Type B pancreatic cell (in vitro differentiated cells): Measurements from ENCODE around the gene WDTC1. TPM values are rescaled to one million over a fixed set of nuclear protein-coding genes. Genes with fewer than 3 reads are reported as not detected.
"Not testable (repeated sequence)": the region's sequence is repeated elsewhere in the genome, so short reads cannot be mapped to it uniquely, and the experiment has no call there.

Source experiments
- DNase-seq: peaks from one replicate; pipeline ENCODE4 v3.0.0; 2021; ENCODE audit warnings: mixed read lengths; ENCODE audit not compliant: unreplicated experiment; ENCODE audit errors: extremely low spot score
- H3K27ac Mint-ChIP-seq: 2 replicates; pipeline ENCODE4 v1.8.0; 2021; ENCODE audit warnings: mild to moderate bottlenecking, mixed read lengths
- H3K27me3 Mint-ChIP-seq: 2 replicates; pipeline ENCODE4 v1.8.0; 2021; ENCODE audit warnings: mixed read lengths
- H3K36me3 Mint-ChIP-seq: 2 replicates; pipeline ENCODE4 v1.8.0; 2021; ENCODE audit warnings: mixed read lengths
- H3K4me1 Mint-ChIP-seq: one replicate; pipeline ENCODE4 v1.8.0; 2021; ENCODE audit warnings: mixed read lengths; ENCODE audit not compliant: unreplicated experiment
- H3K4me3 Mint-ChIP-seq: 2 replicates; pipeline ENCODE4 v1.8.0; 2021; ENCODE audit warnings: mild to moderate bottlenecking, mixed read lengths
- H3K9me3 Mint-ChIP-seq: 2 replicates; pipeline ENCODE4 v1.8.0; 2021; ENCODE audit warnings: mixed read lengths
- CTCF ChIP-seq: fragments of 200-600 bp; sonication (generic); conservative IDR thresholded peaks from 2 replicates; pipeline ENCODE4 v1.5.0; 2021; ENCODE audit warnings: antibody characterized with exemption, mild to moderate bottlenecking
- long read RNA-seq: library from polyadenylated mRNA; unstranded; transcript quantifications from one replicate; pipeline ENCODE4 v2.0.0, GENCODE V29; 2020
- total RNA-seq: library from RNA; stranded (reverse); gene quantifications from 2 replicates; pipeline ENCODE4 v1.2.1, GENCODE V29; 2021; ENCODE audit warnings: low replicate concordance

Gene WDTC1
- 33.7 and 35.1 TPM in 2 replicates for total RNA-seq
- long read RNA-seq, partial matches to known transcripts = 1 of 2 reads
- long read RNA-seq, other reads (novel, unspliced or antisense) = 1 of 2 reads

- no peaks in the 10 kb centered on the region for H3K9me3 Mint-ChIP-seq
- H3K27me3 Mint-ChIP-seq = no peaks in the 10 kb centered on the region
- peak; percentile 98 for DNase-seq
- H3K4me3 Mint-ChIP-seq = peak within 1 kb of the TSS; percentile 99
- H3K4me1 Mint-ChIP-seq = peaks cover 16% of the 10 kb centered on the region
- H3K27ac Mint-ChIP-seq = peak within 1 kb of the TSS; percentile 82
- TF ChIP-seq CTCF = no peak
- no peaks in the 10 kb centered on the region for H3K36me3 Mint-ChIP-seq
These were observed at the start of gene WDTC1 for GRCh38 chr1:27234049-27234882. Gene WDTC1 (plus strand): TSS chr1:27234632. CDS start chr1:27261055, 26,423 bp downstream.

GRCh38 chr1:27184665-27185064 is 49.8 kb upstream of the WDTC1 start:
- H3K4me3 Mint-ChIP-seq, H3K27ac Mint-ChIP-seq, H3K36me3 Mint-ChIP-seq, DNase-seq, H3K9me3 Mint-ChIP-seq, H3K4me1 Mint-ChIP-seq, H3K27me3 Mint-ChIP-seq: not testable (repeated sequence)

GRCh38 chr1:27192039-27192529 is 42.3 kb upstream of the WDTC1 start:
- Mint-ChIP-seq H3K36me3 (no peaks in the 10 kb centered on the region), H3K9me3 (peaks cover 5% of the 10 kb centered on the region), H3K4me1 (no peaks in the 10 kb centered on the region), H3K4me3 (no peak overlapping the region), H3K27ac (peak overlapping the region; percentile 41), H3K27me3 (peaks cover 11% of the 10 kb centered on the region)
- TF ChIP-seq CTCF = no peak
- no peak for DNase-seq

GRCh38 chr1:27193194-27193593 is 41.2 kb upstream of the WDTC1 start:
- no peak overlapping the region for H3K4me3 Mint-ChIP-seq
- no peak for TF ChIP-seq CTCF
- H3K9me3 Mint-ChIP-seq = peaks cover 5% of the 10 kb centered on the region
- H3K27ac Mint-ChIP-seq = peak overlapping the region; percentile 11
- no peak for DNase-seq
- peaks cover 15% of the 10 kb centered on the region for H3K27me3 Mint-ChIP-seq
- H3K4me1 Mint-ChIP-seq = peaks cover 5% of the 10 kb centered on the region
- H3K36me3 Mint-ChIP-seq = no peaks in the 10 kb centered on the region

- Mint-ChIP-seq H3K4me3 (no peak overlapping the region), H3K9me3 (peaks cover 5% of the 10 kb centered on the region), H3K27me3 (peaks cover 14% of the 10 kb centered on the region), H3K36me3 (no peaks in the 10 kb centered on the region), H3K4me1 (peaks cover 5% of the 10 kb centered on the region), H3K27ac (no peak overlapping the region)
- no peak for TF ChIP-seq CTCF
- no peak for DNase-seq
These were observed 33.1 kb upstream of the WDTC1 start for GRCh38 chr1:27201295-27201694.

- Mint-ChIP-seq H3K4me1 (no peaks in the 10 kb centered on the region), H3K27ac (no peak overlapping the region), H3K27me3 (peaks cover 10% of the 10 kb centered on the region), H3K36me3 (no peaks in the 10 kb centered on the region), H3K4me3 (no peak overlapping the region), H3K9me3 (no peaks in the 10 kb centered on the region)
- no peak for TF ChIP-seq CTCF
- no peak for DNase-seq
These were observed 30.5 kb upstream of the WDTC1 start for GRCh38 chr1:27203946-27204345.

- not testable (repeated sequence) for H3K9me3 Mint-ChIP-seq, H3K27me3 Mint-ChIP-seq, H3K36me3 Mint-ChIP-seq, H3K27ac Mint-ChIP-seq, H3K4me3 Mint-ChIP-seq, H3K4me1 Mint-ChIP-seq, DNase-seq
These were observed 27.2 kb upstream of the WDTC1 start for GRCh38 chr1:27207238-27207637.

GRCh38 chr1:27208143-27208850 is 26.1 kb upstream of the WDTC1 start:
- H3K27ac Mint-ChIP-seq, H3K36me3 Mint-ChIP-seq: not testable (repeated sequence)

More at GRCh38 chr1:27208143-27208850, 26.1 kb upstream of the WDTC1 start:
- H3K4me1 Mint-ChIP-seq, DNase-seq, H3K27me3 Mint-ChIP-seq, H3K9me3 Mint-ChIP-seq, H3K4me3 Mint-ChIP-seq: not testable (repeated sequence)
